K562 (cell line): Measurements from ENCODE around the gene GALNT13. TPM values are rescaled to one million over a fixed set of nuclear protein-coding genes. Genes with fewer than 3 reads are reported as not detected.

Experiments used
- ATAC-seq: fragments of 200-7000 bp; cut with Tn5 transposase; 3 replicates; pipeline ENCODE4 v1.9.1; 2020; ENCODE audit warnings: moderate library complexity
- BruUV-seq: library from RNA; stranded (reverse); fragments of 400-500 nt; replicated peaks from 2 replicates; lab custom pipeline; 2021; lab: Mats Ljungman, UMichigan
- CTCF ChIA-PET: fragments of 300-600 bp; formaldehyde crosslinking; extraction: SDS; loops from one replicate; lab custom pipeline; 2021; ENCODE audit warnings: low intra/inter-chr PET ratio; lab: Yijun Ruan, JAX
- POLR2A ChIA-PET: fragments of 300-600, 350-650 bp; sonication (Branson Sonifier 250); formaldehyde crosslinking; extraction: SDS; loops from one replicate; lab custom pipeline; 2021; ENCODE audit warnings: antibody characterized with exemption, inconsistent platforms; lab: Yijun Ruan, JAX
- DNase-seq, 4 experiments: peaks; one replicate each; pipeline versions ENCODE4 v3.0.0 to v3.0.0-alpha.2; 2011 to 2018; ENCODE audit warnings: low spot score in 3 of 4, mixed read lengths in 3 of 4; ENCODE audit errors: extremely low read depth in 1 of 4
- FAIRE-seq: peaks from 2 replicates; lab custom pipeline; 2011; peaks lifted over from hg19 to GRCh38; lab: Jason Lieb, UNC
- H2AFZ ChIP-seq: 2 replicates; pipeline ENCODE4 v1.6.0; 2011; ENCODE audit warnings: low read depth, low read length, control low read depth, inconsistent platforms
- H3K27ac ChIP-seq: fragments of 200-600 bp; 3 replicates; pipeline ENCODE4 v1.8.0; 2011; ENCODE audit warnings: low read depth, mild to moderate bottlenecking, control low read depth, inconsistent platforms, low read length, moderate library complexity, mixed read lengths; ENCODE audit errors: extremely low read depth
- H3K27me3 ChIP-seq, 2 experiments: fragments of 300-600 bp in 1 of 2; 2 replicates in 1 of 2; 3 replicates in 1 of 2; pipeline versions ENCODE4 v1.6.0 to v1.8.0; 2011; ENCODE audit warnings: inconsistent platforms in 2 of 2, low read length in 2 of 2, mild to moderate bottlenecking in 1 of 2, mixed read lengths in 1 of 2, moderate library complexity in 1 of 2; ENCODE audit not compliant: control insufficient read depth in 2 of 2, insufficient read depth in 2 of 2
- H3K36me3 ChIP-seq: fragments of 300-600 bp; 3 replicates; pipeline ENCODE4 v1.8.0; 2011; ENCODE audit warnings: mild to moderate bottlenecking, low read length, inconsistent platforms; ENCODE audit not compliant: control insufficient read depth, insufficient read depth
- H3K4me1 ChIP-seq, 2 experiments: fragments of 200-600 bp in 1 of 2; replicated peaks in 1 of 2; 2 replicates in 1 of 2; 3 replicates in 1 of 2; pipeline versions ENCODE4 v1.5.1 to v1.8.0; 2011; ENCODE audit warnings: inconsistent platforms in 2 of 2, low read length in 2 of 2, mild to moderate bottlenecking in 1 of 2, mixed read lengths in 1 of 2, moderate library complexity in 1 of 2; ENCODE audit not compliant: control insufficient read depth in 2 of 2, insufficient read depth in 2 of 2
- H3K4me2 ChIP-seq: 2 replicates; pipeline ENCODE4 v1.6.1; 2011; ENCODE audit warnings: low read length, control low read depth, inconsistent platforms, mixed read lengths; ENCODE audit not compliant: insufficient read depth
- H3K4me3 ChIP-seq: fragments of 200-600 bp; sonication (generic), shearing (Covaris generic); 2 replicates; pipeline ENCODE4 v1.5.1; 2016; ENCODE audit warnings: control low read depth, inconsistent platforms
- H3K79me2 ChIP-seq: fragments of 200-600 bp; 3 replicates; pipeline ENCODE4 v1.8.0; 2011; ENCODE audit warnings: low read length, inconsistent platforms; ENCODE audit not compliant: control insufficient read depth, insufficient read depth
- H3K9ac ChIP-seq, 2 experiments: 2 replicates each; pipeline versions ENCODE4 v1.6.0 to v1.6.1; 2011; ENCODE audit warnings: low read depth in 2 of 2, low read length in 2 of 2, control low read depth in 1 of 2, inconsistent platforms in 1 of 2, mild to moderate bottlenecking in 1 of 2, mixed read lengths in 1 of 2; ENCODE audit not compliant: insufficient read depth in 1 of 2
- H3K9me1 ChIP-seq: one replicate; pipeline ENCODE4 v1.6.0; 2011; ENCODE audit warnings: inconsistent platforms, mild to moderate bottlenecking, low read length, moderate library complexity; ENCODE audit not compliant: control insufficient read depth, insufficient read depth
- H3K9me3 ChIP-seq: replicated peaks from 2 replicates; pipeline ENCODE4 v1.5.1; 2011; ENCODE audit warnings: low read depth, low read length, inconsistent platforms; ENCODE audit not compliant: control insufficient read depth, insufficient read depth
- H4K20me1 ChIP-seq: replicated peaks from 2 replicates; pipeline ENCODE4 v1.6.1; 2011; ENCODE audit warnings: low read length, inconsistent platforms, mixed read lengths; ENCODE audit not compliant: control insufficient read depth, insufficient read depth
- CBFA2T2 ChIP-seq: fragments of 450-650 bp; conservative IDR thresholded peaks from 2 replicates; pipeline ENCODE4 v1.6.1; 2017; ENCODE audit warnings: mild to moderate bottlenecking
- FOXK2 ChIP-seq, 2 experiments: fragments of 450-650 bp; IDR thresholded peaks in 1 of 2; conservative IDR thresholded peaks in 1 of 2; 2 replicates each; pipeline ENCODE4 v1.6.1; 2016; ENCODE audit warnings: low read depth in 2 of 2, mild to moderate bottlenecking in 1 of 2
- GABPB2 ChIP-seq: fragments of 250-450 bp; sonication (Bioruptor Pico); conservative IDR thresholded peaks from 2 replicates; pipeline ENCODE4 v1.5.1; 2021; ENCODE audit warnings: mild to moderate bottlenecking
- HIVEP1 ChIP-seq: fragments of 250-450 bp; sonication (Bioruptor Pico); IDR thresholded peaks from 2 replicates; pipeline ENCODE4 v1.4.0; 2020; ENCODE audit warnings: mild to moderate bottlenecking
- HMG20A ChIP-seq: fragments of 450-650 bp; formaldehyde crosslinking; conservative IDR thresholded peaks from 2 replicates; pipeline ENCODE4 v1.4.0; 2020; ENCODE audit warnings: mild to moderate bottlenecking, mixed read lengths
- NELFE ChIP-seq: IDR thresholded peaks from 2 replicates; pipeline ENCODE4 v1.6.1; 2011; ENCODE audit warnings: mild to moderate bottlenecking; ENCODE audit not compliant: insufficient read depth, insufficient read length
- POLR3G ChIP-seq: IDR thresholded peaks from 2 replicates; pipeline ENCODE4 v1.6.1; 2011; ENCODE audit not compliant: insufficient read length, insufficient replicate concordance; ENCODE audit errors: extremely low read depth
- ZNF23 ChIP-seq: fragments of 250-450 bp; sonication (Bioruptor Pico); IDR thresholded peaks from 2 replicates; pipeline ENCODE4 v1.4.0; 2020; ENCODE audit warnings: mild to moderate bottlenecking
- WGBS: fragments of 100-300 bp; shearing (Covaris generic); methylation state at CpG from one replicate; pipeline ENCODE4 v1.1.6; 2016; ENCODE audit warnings: low coverage, mixed read lengths; ENCODE audit not compliant: insufficient coverage; ENCODE audit errors: missing lambda C conversion rate; 5-methylcytosine and 5-hydroxymethylcytosine counted together
- in situ Hi-C: fragments of 300-500 bp; cut with MboI; formaldehyde crosslinking; loops from 4 replicates; pipeline ENCODE4 v1.15.0; 2018; ENCODE audit warnings: inconsistent platforms, mixed read lengths
- intact Hi-C: fragments of 100-400 bp; cut with micrococcal nuclease; formaldehyde crosslinking; loops from 2 replicates; pipeline ENCODE4 v1.14.2; 2022
- polyA plus RNA-seq, 8 experiments: library from polyadenylated mRNA; depleted of rRNA in 4 of 8; stranded (reverse) in 5 of 8; unstranded in 3 of 8; fragments of >200 nt; fragmentation: Nextera tagmentation in 2 of 8; fragmentation: Illumina TruSeq in 1 of 8; extraction: Ambion mirVana in 2 of 8; extraction: Trizol in 1 of 8; gene quantifications; 2 replicates each; pipeline versions ENCODE4 v1.2.1 to v1.2.3, GENCODE V29; 2011 to 2014; ENCODE audit warnings: inconsistent platforms in 1 of 8, missing spikeins in 1 of 8
- total RNA-seq, 7 experiments: library from RNA; depleted of rRNA in 6 of 7; stranded (reverse); fragments of >200 nt in 6 of 7; fragmentation: Illumina TruSeq in 2 of 7; extraction: Trizol in 2 of 7; gene quantifications; 2 replicates each; pipeline versions ENCODE4 v1.2.1 to v1.2.3, GENCODE V29; 2011 to 2021; ENCODE audit warnings: low replicate concordance in 1 of 7

Gene GALNT13
- total and polyA plus RNA-seq, 9 of the 15 experiments (the other 6 are each of a cell fraction or from before 2014, with no cell fraction given), result not detected

- no peaks in the 10 kb centered on the region for H3K4me1 ChIP-seq
- H3K79me2 ChIP-seq, result no peaks in the 10 kb centered on the region
- ATAC-seq (no peak), DNase-seq (no peak), FAIRE-seq (no peak)
- no peaks in the 10 kb centered on the region for H3K27me3 ChIP-seq
- no peaks in the 10 kb centered on the region for H3K36me3 ChIP-seq
- in situ Hi-C loops, result no loop called here
- WGBS, result 5% methylated on average over 2 of the region's 2 CpGs
- no peak for TF ChIP-seq HMG20A
- TF ChIP-seq CBFA2T2, result no peak
- no peak for TF ChIP-seq NELFE
- TF ChIP-seq POLR3G, result no peak
- no peak for TF ChIP-seq ZNF23 (CRISPR knock-in tag)
- TF ChIP-seq GABPB2 (CRISPR knock-in tag), result no peak
- TF ChIP-seq HIVEP1 (CRISPR knock-in tag), result no peak
- no peak for TF ChIP-seq FOXK2 (conservative IDR thresholded peaks at IDR 0.05 in 1 of 2, IDR thresholded peaks at IDR 0.05 in 1 of 2; ENCODE audit: low read depth in 2 of 2)
- ChIA-PET CTCF (interaction anchor here (0.6 kb wide), 1 partner anchor 1504 kb away, joined by 3 read pairs; no protein-coding TSS in a partner anchor), POLR2A (no interaction called here)
- H3K9me1 ChIP-seq, result no peaks in the 10 kb centered on the region
- no peak overlapping the region for H3K27ac ChIP-seq
- no peak overlapping the region for H3K9ac ChIP-seq
- H4K20me1 ChIP-seq, result no peaks in the 10 kb centered on the region
- H3K4me3 ChIP-seq, result no peak overlapping the region
- no TSS peak for BruUV-seq
- no peaks in the 10 kb centered on the region for H3K9me3 ChIP-seq
- intact Hi-C loops, result no loop called here
- no peak overlapping the region for H3K4me2 ChIP-seq
- H2AFZ ChIP-seq, result no peak overlapping the region
Observed at GRCh38 chr2:154361276-154361675, 489.6 kb downstream of the GALNT13 start.
